ENCODE results near the gene JAML. TPM values are rescaled to one million over a fixed set of nuclear protein-coding genes. Genes with fewer than 3 reads are reported as not detected.

JAML gene
- total RNA-seq, 1 donor from 2014 or later: 2.5 TPM

DNA sequence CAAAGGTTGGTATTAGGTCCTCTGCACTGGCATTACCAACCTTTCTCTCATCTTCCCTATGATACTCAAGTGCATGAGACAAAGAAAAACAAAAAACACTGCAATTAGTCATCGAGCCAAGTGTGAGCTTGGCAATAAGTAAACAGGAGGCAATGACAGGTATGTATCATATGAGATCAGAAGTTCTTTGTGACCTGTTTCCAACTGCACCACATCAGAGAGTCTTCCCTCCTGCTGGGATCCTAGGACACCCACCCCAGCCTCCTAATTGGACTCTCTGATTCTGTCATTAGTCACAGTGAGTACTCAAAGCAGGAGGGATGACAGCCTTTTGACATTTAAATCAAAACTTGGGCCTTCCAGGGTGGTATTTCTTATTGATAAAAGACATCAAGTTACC, 7.8 kb upstream of the JAML start:
- no peak overlapping the region for H3K4me3 ChIP-seq (ENCODE audit: low read depth, low read length)
- H3K27me3 ChIP-seq (ENCODE audit: control insufficient read depth, insufficient read depth, low read length): no peaks in the 10 kb centered on the region
- no peak for DNase-seq (ENCODE audit: low read depth)
- no peak for TF ChIP-seq CTCF (IDR thresholded peaks at IDR 0.05; ENCODE audit: insufficient read depth, low read length, poor library complexity, severe bottlenecking)
- H3K36me3 ChIP-seq (ENCODE audit: control insufficient read depth, insufficient read depth, low read length): no peaks in the 10 kb centered on the region

- no peaks in the 10 kb centered on the region for H3K27me3 ChIP-seq (ENCODE audit: control insufficient read depth, insufficient read depth, low read length)
- no peak overlapping the region for H3K4me3 ChIP-seq (ENCODE audit: low read depth, low read length)
- H3K36me3 ChIP-seq (ENCODE audit: control insufficient read depth, insufficient read depth, low read length): no peaks in the 10 kb centered on the region
- TF ChIP-seq CTCF (IDR thresholded peaks at IDR 0.05; ENCODE audit: insufficient read depth, low read length, poor library complexity, severe bottlenecking): no peak
- no peak for DNase-seq (ENCODE audit: low read depth)
Measured at GRCh38 chr11:118231461-118231860, 6.7 kb upstream of the JAML start.

GRCh38 chr11:118230088-118230487, 5.3 kb upstream of the JAML start:
- no peak for DNase-seq (ENCODE audit: low read depth)
- Histone ChIP-seq H3K4me3 (ENCODE audit: low read depth, low read length) (no peak overlapping the region), H3K36me3 (ENCODE audit: control insufficient read depth, insufficient read depth, low read length) (no peaks in the 10 kb centered on the region), H3K27me3 (ENCODE audit: control insufficient read depth, insufficient read depth, low read length) (no peaks in the 10 kb centered on the region)
- no peak for TF ChIP-seq CTCF (IDR thresholded peaks at IDR 0.05; ENCODE audit: insufficient read depth, low read length, poor library complexity, severe bottlenecking)

- Histone ChIP-seq H3K27me3 (ENCODE audit: control insufficient read depth, insufficient read depth, low read length) (no peaks in the 10 kb centered on the region), H3K36me3 (ENCODE audit: control insufficient read depth, insufficient read depth, low read length) (no peaks in the 10 kb centered on the region), H3K4me3 (ENCODE audit: low read depth, low read length) (no peak overlapping the region)
- no peak for TF ChIP-seq CTCF (IDR thresholded peaks at IDR 0.05; ENCODE audit: insufficient read depth, low read length, poor library complexity, severe bottlenecking)
- DNase-seq (ENCODE audit: low read depth): no peak
Measured at GRCh38 chr11:118229274-118229847, 4.5 kb upstream of the JAML start.

GRCh38 chr11:118227865-118228785, 3.3 kb upstream of the JAML start:
- Histone ChIP-seq H3K36me3 (ENCODE audit: control insufficient read depth, insufficient read depth, low read length) (no peaks in the 10 kb centered on the region), H3K4me3 (ENCODE audit: low read depth, low read length) (no peak overlapping the region), H3K27me3 (ENCODE audit: control insufficient read depth, insufficient read depth, low read length) (peaks cover 2% of the 10 kb centered on the region)
- DNase-seq (ENCODE audit: low read depth): no peak
- TF ChIP-seq CTCF (IDR thresholded peaks at IDR 0.05; ENCODE audit: insufficient read depth, low read length, poor library complexity, severe bottlenecking): no peak

All from kidney epithelial cell (primary cell).